Measurements from ENCODE around the gene MAJIN.

DNA sequence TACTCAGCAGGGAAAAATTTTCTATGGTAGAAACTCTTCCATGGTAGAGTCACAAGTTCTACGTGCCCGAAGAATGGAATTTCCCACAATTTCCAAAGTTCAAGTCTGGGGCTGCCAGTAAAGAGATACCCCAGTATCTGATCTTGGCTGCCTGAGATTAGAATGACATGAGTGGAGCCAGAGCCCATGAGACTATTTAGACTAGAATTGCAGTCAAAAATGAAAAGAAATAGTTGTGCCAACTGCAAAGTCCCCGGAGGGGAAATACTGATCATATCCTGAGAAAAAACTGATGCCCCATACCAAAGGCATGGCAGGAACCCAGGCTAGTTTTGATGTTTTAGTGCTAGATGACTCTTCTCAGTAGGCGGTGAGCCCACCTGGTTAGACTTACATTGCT is 11.2 kb downstream of the MAJIN start:
- TF ChIP-seq POLR2A (IDR thresholded peaks at IDR 0.05): no peak
- TF ChIP-seq, protein P1, sequence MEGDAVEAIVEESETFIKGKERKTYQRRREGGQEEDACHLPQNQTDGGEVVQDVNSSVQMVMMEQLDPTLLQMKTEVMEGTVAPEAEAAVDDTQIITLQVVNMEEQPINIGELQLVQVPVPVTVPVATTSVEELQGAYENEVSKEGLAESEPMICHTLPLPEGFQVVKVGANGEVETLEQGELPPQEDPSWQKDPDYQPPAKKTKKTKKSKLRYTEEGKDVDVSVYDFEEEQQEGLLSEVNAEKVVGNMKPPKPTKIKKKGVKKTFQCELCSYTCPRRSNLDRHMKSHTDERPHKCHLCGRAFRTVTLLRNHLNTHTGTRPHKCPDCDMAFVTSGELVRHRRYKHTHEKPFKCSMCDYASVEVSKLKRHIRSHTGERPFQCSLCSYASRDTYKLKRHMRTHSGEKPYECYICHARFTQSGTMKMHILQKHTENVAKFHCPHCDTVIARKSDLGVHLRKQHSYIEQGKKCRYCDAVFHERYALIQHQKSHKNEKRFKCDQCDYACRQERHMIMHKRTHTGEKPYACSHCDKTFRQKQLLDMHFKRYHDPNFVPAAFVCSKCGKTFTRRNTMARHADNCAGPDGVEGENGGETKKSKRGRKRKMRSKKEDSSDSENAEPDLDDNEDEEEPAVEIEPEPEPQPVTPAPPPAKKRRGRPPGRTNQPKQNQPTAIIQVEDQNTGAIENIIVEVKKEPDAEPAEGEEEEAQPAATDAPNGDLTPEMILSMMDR (IDR thresholded peaks at IDR 0.05): no peak
- TF ChIP-seq POLR2AphosphoS5 (IDR thresholded peaks at IDR 0.05): no peak

All from prostate gland (tissue), 2 donors.